ENCODE measurements around the gene REL. TPM values are rescaled to one million over a fixed set of nuclear protein-coding genes. Genes with fewer than 3 reads are reported as not detected.
"Not testable (repeated sequence)": the region's sequence is repeated elsewhere in the genome, so short reads cannot be mapped to it uniquely, and the experiment has no call there.

Gene REL
- total RNA-seq, 1 donor from 2014 or later = 28.4 TPM

DNA sequence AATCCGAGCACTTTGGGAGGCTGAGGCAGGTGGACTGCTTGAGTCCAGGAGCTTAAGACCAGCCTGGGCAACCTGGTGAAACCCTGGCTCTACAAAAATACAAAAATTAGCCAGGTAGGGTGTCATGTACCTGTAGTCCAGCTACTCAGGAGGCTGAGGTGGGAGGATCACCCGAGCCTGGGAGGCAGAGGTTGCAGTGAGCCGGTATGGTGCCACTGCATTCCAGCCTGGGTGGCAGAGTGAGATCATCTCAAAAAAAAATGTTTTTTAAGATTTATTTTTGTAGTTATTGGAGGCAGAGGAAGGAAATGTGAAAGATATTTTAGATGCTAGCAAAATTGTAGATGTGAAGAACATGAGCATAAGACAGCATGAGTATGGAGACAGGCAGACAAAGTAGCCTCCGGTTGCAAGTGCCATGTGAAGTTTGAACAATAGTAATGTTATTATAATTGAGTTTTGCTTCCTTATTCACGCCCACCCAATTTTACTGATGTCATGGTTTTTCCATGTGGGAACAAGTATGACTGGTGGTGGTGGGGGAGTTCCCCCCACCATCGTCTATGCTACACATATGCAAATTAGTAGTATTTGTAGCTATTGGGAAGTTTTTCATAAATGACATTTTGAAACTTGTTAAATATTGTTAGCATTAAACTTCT is 18.0 kb downstream of the REL start:
- ATAC-seq (no peak), DNase-seq (ENCODE audit: low spot score) (no peak)
- intact Hi-C loops (cut with DNase I) = no loop called here

DNA sequence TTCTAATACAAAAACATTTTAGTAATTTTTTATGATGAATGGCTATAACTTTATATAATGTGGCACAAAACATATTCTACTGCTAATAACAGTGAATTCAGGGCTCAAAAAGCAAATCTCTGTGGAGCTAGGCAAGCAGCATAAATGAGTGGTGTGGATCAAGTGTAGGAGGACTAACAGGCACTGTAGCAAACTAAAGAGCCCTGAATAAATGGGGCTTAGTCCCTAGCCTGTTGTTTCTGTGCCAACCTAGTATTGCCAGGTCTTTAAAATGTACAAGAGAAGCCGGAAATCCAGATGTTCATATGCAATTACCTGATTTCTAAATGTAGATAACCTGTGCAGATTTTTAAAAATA is 18.5 kb downstream of the REL start:
- intact Hi-C loops (cut with DNase I) = no loop called here
- no peak for ATAC-seq
- DNase-seq (ENCODE audit: low spot score) = no peak

DNA sequence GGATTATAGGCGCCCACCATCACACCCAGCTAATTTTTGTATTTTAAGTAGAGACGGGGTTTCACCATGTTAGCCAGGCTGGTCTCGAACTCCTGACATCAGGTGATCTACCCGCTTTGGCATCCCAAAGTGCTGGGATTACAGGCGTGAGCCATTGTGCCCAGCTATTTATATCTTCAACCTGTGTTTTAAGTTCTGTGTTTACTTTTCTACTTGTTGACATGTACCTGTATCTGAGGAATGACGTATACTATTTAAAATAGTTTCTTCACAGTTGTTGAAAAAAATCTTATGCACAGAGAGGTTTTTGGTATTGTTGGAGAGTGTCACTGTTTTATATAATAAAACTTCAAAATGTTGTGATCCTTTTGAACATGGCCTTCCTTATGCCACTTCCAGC is 19.9 kb downstream of the REL start:
- ATAC-seq; DNase-seq (ENCODE audit: low spot score); intact Hi-C loops (cut with DNase I): not testable (repeated sequence)

DNA sequence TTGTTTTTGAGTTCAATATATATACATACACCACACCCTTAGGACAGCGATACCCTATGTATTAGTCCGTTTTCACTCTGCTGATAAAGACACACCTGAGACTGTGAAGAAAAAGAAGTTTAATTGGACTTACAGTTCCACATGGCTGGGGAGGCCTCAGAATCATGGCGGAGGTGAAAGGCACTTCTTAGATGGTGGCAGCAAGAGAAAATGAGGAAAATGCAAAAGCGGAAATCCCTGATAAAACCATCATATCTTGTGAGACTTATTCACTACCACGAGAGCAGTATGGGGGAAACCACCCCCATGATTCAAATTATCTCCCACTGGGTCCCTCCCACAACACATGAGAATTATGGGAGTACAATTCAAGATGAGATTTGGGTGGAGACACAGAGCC is 24.5 kb downstream of the REL start:
- ATAC-seq; intact Hi-C loops (cut with DNase I); DNase-seq (ENCODE audit: low spot score): not testable (repeated sequence)

DNA sequence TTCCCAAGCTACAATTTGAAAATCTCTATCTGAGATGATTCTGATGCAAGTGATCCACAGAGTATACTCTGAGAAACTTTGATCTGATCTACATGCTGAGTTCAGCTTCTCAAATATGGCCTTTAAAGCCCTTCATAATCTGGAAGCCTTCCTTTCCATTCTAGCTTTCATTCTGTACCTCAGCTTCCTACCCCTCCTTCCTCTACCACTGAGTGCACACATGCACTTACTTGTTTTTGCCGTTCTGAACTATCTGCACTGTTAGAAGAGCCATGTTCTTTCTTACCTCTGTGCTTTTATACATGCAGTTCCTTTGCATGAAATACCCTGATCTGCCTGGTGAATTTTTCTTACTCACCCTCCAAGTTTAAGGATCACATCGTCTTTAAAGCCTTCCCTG is 25.0 kb downstream of the REL start:
- no peak for DNase-seq (ENCODE audit: low spot score)
- no peak for ATAC-seq
- intact Hi-C loops (cut with DNase I) = no loop called here

DNA sequence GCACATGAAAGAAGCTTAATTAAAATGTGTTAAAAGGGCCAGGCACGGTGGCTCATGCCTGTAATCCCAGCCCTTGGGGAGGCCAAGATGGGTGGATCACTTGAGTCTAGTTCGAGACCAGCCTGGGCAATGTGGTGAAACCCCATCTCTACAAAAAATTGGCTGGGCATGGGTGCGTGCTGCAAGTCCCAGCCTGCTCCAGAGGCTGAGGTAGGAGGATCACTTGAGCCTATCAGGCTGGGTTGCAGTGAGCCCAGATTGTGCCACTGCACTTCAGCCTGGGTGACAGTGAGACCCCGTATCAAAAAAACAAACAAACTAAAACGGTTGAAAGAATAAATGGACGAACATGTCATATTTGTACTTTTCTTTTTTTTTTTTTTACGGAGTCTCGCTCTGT is 26.0 kb downstream of the REL start:
- DNase-seq (ENCODE audit: low spot score) (no peak), ATAC-seq (no peak)
- intact Hi-C loops (cut with DNase I) = no loop called here

DNA sequence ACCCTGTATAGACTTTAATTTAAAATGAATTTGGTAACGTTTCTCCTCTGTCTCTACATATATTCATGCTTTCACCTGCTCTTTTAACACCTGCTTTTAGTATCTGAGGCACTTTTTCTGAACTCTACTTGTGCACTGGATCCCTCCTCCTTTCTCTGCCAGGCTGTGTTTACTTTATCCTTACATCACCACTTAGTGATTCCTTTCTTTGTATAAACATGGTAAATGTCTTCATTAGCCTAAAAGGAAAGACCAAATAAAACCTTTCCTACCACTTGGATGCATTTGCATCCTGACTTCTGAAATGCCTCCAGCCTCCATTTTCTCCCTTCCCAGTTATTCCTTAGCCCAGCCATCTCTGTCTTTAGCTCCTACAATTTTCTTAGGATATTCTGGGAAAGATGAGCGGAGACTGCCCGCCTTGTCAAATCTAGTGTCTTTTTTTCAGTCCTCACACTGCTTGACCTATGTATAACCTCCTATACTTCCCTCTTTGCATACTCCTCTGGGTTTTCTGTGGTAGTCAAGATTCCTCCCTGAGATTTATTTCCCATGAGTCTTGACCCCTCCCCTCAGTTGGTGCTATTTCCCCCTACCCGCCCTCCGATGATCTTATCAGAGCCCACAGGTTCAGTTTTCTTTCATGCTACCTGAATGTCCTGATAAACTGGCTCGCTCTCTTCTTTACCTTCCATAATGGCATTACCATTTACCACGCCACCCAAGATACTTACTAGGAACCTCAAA is 44.8 kb downstream of the REL start:
- no peak for ATAC-seq
- no peak for DNase-seq (ENCODE audit: low spot score)
- intact Hi-C loops (cut with DNase I) = no loop called here

DNA sequence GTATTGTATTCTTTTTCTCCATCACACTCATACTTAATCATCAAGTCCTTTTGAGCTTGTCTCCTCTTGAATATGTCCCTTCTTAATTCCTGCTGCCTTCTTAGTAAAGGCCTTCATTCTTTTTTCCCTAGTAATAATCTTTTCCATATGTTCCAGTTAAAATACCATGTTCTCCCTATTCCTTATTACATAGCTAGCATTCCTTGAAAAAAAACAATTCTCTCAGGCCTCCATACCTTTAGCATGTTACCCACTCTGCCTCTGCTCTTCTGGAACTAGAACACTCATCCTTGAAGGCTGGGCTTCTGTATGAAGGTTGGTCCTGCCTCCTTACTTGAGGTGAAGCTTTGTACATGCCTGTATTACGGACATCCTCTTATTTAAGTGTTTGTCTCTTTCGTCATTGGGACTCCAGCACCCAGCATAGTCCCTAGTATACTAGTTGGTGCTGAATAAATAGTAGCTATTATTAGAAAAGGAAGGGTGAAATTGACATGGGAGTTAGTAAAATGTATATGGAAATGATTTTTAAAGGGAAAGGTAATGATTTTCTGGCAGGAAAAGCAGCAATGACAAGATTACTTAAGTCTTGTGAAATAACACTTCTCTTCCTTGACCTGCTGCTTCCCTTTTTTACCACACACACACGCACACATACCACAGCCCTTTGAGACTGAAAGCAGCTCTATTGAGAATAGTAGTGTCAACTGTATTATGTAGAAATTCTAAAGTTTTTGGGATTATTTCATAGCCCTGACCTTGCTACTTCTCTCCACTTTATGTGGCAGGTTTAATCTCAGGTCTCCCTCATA is 45.6 kb downstream of the REL start:
- DNase-seq (ENCODE audit: low spot score) (no peak), ATAC-seq (peak; percentile 76)
- intact Hi-C loops (cut with DNase I) = no loop called here

DNA sequence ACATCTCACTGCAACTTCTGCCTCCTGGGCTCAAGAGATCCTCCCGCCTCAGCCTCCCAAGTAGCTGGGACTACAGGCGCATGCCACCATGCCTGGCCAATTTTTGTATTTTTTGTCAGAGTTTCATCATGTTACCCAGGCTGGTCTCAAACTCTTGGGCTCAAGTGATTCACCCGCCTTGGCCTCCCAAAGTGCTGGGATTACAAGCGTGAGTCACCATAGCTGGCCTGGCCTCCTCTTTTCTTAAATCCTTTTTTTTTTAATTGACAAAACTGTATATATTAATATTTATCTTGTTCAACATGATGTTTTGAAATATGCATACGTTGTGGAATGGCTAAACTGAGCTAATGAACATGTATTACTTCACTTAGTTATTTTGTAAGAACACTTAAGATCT is 50.7 kb downstream of the REL start:
- intact Hi-C loops (cut with DNase I); DNase-seq (ENCODE audit: low spot score); ATAC-seq: not testable (repeated sequence)

DNA sequence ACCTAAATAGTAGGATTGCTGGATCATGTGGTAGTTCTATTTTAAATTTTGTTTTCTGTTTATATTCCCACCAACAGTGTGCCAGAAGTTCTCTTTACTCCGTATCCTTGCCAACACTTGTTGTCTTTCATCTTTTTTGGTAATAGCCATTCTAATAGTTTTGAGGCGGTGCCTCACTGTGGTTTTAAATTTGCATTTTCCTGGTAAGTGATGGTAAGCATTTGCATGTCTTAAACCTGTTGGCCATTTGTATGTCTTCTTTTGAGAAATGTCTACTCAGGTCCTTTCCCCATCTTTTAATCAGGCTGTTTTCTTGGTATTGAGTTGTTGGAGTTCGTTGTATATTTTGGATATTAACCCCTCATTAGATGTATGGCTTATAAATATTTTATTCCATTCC is 51.6 kb downstream of the REL start:
- no peak for DNase-seq (ENCODE audit: low spot score)
- ATAC-seq = no peak
- intact Hi-C loops (cut with DNase I) = no loop called here

DNA sequence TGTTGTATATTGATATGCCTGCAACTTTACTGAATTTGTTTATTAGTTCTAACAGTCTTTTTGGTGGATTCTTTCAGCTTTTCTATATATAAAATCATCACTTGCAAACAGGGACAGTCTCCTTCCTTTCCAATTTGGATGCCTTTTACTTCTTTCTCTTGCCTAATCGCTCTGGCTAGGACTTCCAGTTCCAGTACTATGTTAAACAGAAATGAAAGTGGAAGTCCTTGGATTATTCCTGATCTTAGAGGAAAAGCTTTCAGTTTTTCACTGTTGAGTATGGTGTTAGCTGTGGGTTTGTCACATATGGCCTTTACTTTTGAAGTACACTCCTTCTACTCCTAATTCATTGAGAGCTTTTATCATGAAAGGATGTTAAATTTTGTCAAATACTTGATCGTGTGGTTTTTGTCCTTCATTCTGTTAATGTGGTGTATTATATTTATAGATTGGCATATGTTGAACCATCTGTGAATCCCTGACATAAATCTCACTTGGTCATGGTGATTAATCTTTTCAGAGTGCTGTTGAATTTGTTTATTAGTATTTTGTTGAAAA is 52.9 kb downstream of the REL start:
- DNase-seq (ENCODE audit: low spot score) (no peak), ATAC-seq (no peak)
- intact Hi-C loops (cut with DNase I) = no loop called here

DNA sequence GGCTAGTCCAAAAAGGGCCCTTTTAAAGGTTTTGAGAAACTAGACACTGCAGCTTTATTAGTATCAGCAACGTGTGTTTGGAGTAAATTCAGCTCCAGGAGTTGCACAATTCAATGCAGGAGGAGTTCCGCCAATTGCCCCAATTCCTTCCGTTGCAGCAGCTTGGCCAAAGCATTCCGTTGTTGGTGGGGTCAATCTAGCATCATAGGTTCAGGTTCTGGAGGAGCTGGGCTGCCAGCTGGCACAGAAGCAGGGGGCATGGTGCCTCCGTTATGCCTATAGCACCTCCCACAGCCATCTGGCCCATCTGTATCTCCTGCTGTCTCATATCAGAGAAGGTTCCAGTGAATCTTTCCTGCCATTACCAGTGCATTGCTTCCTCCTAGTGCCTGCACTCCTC is 55.4 kb downstream of the REL start:
- intact Hi-C loops (cut with DNase I) = no loop called here
- no peak for DNase-seq (ENCODE audit: low spot score)
- ATAC-seq = no peak

DNA sequence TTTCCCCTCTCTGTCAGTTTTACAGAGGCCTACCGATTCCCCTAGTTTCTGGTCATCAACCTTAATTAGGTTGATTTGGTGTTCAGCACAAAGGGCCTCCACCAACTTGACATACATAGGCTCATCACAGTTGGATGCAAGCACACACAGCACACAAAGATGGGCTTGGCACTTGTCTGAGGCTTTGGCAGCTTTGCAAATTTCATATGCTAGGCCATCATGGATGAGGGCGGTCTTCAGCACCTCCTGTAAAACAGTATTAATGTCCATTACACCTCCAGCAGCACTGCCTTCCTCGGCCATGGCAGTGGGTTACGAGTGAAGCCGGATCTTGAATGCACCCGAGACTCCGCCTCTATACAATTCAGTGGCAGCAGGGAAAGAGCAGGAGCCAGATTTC is 56.9 kb downstream of the REL start:
- ATAC-seq = no peak

DNA sequence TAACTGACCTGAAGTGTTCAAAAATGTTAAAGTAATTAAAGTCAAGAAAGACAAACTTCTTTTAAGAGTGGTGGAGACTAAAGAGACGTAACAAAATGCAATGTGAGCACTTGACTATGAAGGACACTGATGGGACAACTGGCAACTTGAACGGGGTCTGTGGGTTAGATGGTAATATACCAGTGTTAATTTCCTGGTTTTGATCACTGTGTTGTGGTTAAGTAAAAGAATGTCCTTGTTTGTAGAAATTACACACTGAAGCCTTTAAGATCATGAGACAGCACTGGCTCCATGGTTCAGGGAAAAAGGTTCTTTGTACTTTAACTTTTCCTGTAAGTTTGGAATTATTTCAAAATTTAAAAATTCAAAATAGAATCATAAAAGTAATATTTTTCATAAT is 58.2 kb downstream of the REL start:
- DNase-seq (ENCODE audit: low spot score) = no peak
- no peak for ATAC-seq
- intact Hi-C loops (cut with DNase I) = no loop called here

More for the DNA sequence above, 56.9 kb downstream of the REL start:
- intact Hi-C loops (cut with DNase I) = no loop called here
- DNase-seq (ENCODE audit: low spot score) = no peak

DNA sequence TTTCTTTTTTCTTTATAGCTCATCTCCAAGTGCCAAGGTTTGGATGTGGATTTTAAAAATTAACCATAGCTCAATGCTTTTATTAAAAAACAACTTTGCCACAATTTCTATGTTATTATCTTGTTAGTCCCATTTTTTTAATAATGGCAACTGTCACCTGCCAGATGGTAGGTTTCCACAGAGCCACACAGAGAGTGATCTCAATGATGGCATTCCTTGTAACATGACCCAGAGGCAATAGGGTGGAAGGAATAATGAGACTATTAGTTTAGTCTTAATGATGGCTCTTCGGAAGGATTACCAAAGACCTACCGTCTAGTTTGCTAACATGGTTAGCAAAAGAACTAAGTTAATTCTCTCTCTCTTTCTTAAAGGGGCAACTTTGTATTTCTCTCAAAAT is 64.0 kb downstream of the REL start:
- DNase-seq (ENCODE audit: low spot score) = no peak
- intact Hi-C loops (cut with DNase I) = no loop called here
- no peak for ATAC-seq

DNA sequence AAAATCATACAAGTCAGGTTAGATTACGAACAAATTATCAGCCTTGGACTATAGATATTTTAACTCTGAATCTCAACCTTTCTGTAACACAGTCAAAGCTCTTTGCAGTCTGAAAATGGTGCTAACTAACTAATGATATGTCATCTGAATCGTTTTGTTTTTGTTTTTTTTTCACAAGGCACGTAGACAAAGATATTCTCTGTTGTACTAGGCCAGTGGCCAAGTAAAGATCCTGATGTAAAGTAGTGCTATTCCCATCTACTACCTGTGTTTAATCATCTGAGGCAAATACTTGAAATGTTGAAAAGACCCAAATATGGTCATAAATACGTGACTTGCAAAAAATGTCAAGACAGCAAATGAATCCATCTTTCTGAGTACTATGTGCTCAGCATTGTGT is 65.7 kb downstream of the REL start:
- intact Hi-C loops (cut with DNase I) = no loop called here
- DNase-seq (ENCODE audit: low spot score) (no peak), ATAC-seq (no peak)

DNA sequence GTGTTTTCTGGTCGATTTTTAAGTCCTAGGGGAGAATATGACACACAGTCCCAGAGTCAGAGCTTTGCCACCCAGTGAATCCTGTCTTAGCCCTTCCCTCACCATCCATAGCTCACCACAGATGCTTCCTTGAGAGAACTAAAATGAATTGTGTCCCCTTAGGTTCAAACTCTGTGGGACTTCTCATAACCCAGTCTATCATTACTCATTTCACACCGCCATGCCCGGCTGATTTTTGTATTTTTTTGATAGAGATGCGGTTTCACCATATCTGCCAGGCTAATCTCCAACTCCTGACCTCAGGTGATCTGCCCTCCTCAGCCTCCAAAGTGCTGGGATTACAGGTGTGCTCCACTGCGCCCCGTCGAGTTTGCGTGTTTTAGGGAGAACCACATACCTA is 66.8 kb downstream of the REL start:
- no peak for DNase-seq (ENCODE audit: low spot score)
- no peak for ATAC-seq
- intact Hi-C loops (cut with DNase I) = no loop called here

DNA sequence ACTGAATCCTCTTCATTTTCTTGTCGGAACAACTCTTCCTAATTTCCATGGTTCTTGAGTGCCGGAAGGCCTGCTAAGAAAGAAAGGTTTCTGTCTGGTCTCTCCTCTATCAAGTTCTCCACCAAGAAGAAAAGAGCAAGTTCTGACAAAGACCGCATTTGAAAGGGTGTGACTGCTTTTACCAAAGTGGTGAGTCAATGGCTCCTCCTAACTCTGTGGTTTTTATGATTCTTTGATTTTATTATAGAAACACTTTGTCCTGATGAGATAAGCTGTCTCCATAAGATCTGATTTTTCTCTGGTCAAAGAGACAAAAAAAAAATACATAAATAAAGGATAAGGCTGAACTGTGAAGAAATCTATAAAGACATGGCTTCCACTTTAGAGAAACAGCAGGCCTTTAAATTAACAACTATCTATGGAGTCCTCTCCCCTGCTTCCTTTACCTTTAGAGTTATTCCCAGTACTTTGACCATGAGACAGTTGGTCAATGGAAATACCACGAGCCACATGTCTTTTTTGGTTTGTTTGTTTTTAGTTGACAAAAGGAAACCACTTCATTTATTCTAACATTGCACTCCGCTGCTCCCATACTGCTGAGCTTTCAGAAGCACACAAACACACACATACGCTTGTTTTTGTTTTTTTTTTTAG is 67.7 kb downstream of the REL start:
- no peak for ATAC-seq
- DNase-seq (ENCODE audit: low spot score) = no peak
- intact Hi-C loops (cut with DNase I) = no loop called here

DNA sequence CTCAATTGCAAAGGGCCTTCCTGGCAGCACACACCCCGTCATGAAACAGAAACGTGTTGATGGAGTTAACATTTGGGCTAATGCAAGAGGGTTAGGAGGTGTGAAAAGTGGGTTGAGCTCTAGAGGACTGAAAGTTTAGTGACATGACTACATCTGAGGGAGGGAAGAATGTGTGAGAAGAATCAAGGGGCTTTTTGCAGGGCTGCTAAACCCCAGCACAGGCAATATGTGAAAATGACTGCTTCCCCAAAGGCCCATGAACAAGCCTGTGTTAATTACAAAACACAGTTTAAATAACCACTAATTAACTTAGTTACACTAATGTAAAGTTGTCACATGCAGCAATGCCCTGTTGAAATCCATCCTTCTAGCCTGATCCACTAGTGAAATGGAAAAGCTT is 72.8 kb downstream of the REL start:
- DNase-seq (ENCODE audit: low spot score) (no peak), ATAC-seq (no peak)
- intact Hi-C loops (cut with DNase I) = loop anchor here (10.0 kb wide), 1 partner anchor 1601 kb away; no protein-coding TSS in a partner anchor

Data from sciatic nerve (tissue), 2 donors.